OCI-LY3 (cell line): ENCODE results near the gene GDF2.

Experiments
- H2AFZ ChIP-seq: fragments of 200-600, 300-600 bp; shearing (Covaris generic); 2 replicates; pipeline ENCODE4 v1.6.0; 2014; ENCODE audit warnings: antibody characterized with exemption, low read depth, low read length
- H3K27ac ChIP-seq: fragments of 200-600, 300-600 bp; sonication (generic); 2 replicates; pipeline ENCODE4 v1.5.1; 2014; ENCODE audit warnings: mild to moderate bottlenecking, low read length, moderate library complexity, mixed read lengths
- H3K27me3 ChIP-seq: fragments of 200-600, 300-600 bp; sonication (generic); 2 replicates; pipeline ENCODE4 v1.6.1; 2014; ENCODE audit warnings: low read depth, low read length, mixed read lengths
- H3K36me3 ChIP-seq: fragments of 200-600, 300-600 bp; sonication (generic); replicated peaks from 2 replicates; pipeline ENCODE3; 2014; ENCODE audit warnings: low read depth, low read length, mixed read lengths
- H3K4me1 ChIP-seq: fragments of 300-600, 200-600 bp; sonication (generic); 2 replicates; pipeline ENCODE4 v1.6.1; 2014; ENCODE audit warnings: low read length, mixed read lengths
- H3K4me2 ChIP-seq: fragments of 200-600, 300-600 bp; sonication (generic); 2 replicates; pipeline ENCODE4 v1.6.1; 2014; ENCODE audit warnings: low read length, mixed read lengths
- H3K4me3 ChIP-seq: fragments of 300-600, 200-600 bp; sonication (generic); 2 replicates; pipeline ENCODE4 v1.5.1; 2014; ENCODE audit warnings: antibody characterized with exemption, mild to moderate bottlenecking, low read length, moderate library complexity
- H3K79me2 ChIP-seq: fragments of 300-600, 200-600 bp; shearing (Covaris generic); 2 replicates; pipeline ENCODE4 v1.6.1; 2014; ENCODE audit warnings: mild to moderate bottlenecking, low read length, mixed read lengths
- H3K9ac ChIP-seq: fragments of 300-600, 200-600 bp; shearing (Covaris generic); 2 replicates; pipeline ENCODE4 v1.6.0; 2014; ENCODE audit warnings: mild to moderate bottlenecking, low read length, moderate library complexity
- H3K9me3 ChIP-seq: fragments of 200-600, 300-600 bp; shearing (Covaris generic); 2 replicates; pipeline ENCODE4 v1.6.1; 2014; ENCODE audit warnings: low read length, mixed read lengths; ENCODE audit not compliant: insufficient read depth
- H4K20me1 ChIP-seq: fragments of 200-600, 300-600 bp; sonication (generic); 2 replicates; pipeline ENCODE4 v1.6.1; 2016; ENCODE audit warnings: low read length, mixed read lengths; ENCODE audit not compliant: insufficient read depth
- EZH2phosphoT487 ChIP-seq: fragments of 200-600 bp; shearing (Covaris generic); IDR thresholded peaks from 2 replicates; pipeline ENCODE4 v1.6.1; 2018; ENCODE audit warnings: antibody characterized with exemption, mixed run types, low read depth
- TF ChIP-seq, protein P1 (sequence below): fragments of 200-600, 300-600 bp; sonication (generic); IDR thresholded peaks from 2 replicates; pipeline ENCODE4 v1.5.1; 2014; ENCODE audit warnings: antibody characterized with exemption, low read length, low read depth

Gene GDF2

DNA sequence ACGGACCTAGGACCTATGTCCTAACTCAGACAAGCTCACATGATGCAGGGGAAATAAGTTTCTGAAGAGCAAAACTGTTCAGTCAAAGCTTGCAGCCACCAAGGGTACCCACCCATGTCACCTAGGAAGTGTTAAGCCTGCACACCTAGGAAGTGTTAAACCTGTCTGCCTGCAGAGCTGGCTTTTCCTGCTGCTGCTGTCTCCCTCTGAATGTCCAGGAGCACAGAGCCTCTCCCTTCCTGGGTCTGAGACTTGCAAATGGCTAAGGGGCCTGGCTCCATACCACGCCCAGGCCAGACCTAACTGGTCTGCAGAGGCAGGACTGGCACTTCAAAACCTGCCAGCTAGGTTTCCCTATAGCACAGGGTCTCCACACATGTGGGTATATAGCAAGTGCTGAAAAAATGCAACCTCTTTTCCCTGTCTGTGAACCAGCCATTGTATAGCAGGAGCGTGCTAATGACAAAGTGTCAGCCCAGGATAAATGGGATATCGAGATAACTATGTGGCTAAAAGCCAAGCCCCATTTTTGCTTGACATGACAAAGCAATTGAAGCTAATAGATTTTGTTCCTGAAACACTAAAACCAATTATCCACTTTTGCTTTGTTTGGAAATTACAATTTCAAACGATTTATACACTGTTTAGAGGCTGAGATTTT is 1.5 kb downstream of the GDF2 start:
- no peak for TF ChIP-seq EZH2phosphoT487
- TF ChIP-seq, protein P1, sequence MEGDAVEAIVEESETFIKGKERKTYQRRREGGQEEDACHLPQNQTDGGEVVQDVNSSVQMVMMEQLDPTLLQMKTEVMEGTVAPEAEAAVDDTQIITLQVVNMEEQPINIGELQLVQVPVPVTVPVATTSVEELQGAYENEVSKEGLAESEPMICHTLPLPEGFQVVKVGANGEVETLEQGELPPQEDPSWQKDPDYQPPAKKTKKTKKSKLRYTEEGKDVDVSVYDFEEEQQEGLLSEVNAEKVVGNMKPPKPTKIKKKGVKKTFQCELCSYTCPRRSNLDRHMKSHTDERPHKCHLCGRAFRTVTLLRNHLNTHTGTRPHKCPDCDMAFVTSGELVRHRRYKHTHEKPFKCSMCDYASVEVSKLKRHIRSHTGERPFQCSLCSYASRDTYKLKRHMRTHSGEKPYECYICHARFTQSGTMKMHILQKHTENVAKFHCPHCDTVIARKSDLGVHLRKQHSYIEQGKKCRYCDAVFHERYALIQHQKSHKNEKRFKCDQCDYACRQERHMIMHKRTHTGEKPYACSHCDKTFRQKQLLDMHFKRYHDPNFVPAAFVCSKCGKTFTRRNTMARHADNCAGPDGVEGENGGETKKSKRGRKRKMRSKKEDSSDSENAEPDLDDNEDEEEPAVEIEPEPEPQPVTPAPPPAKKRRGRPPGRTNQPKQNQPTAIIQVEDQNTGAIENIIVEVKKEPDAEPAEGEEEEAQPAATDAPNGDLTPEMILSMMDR = no peak
- Histone ChIP-seq H3K27ac (no peak overlapping the region), H3K9ac (no peak overlapping the region), H3K4me2 (no peak overlapping the region), H3K27me3 (no peaks in the 10 kb centered on the region), H3K4me3 (no peak overlapping the region), H3K4me1 (no peaks in the 10 kb centered on the region), H3K79me2 (no peaks in the 10 kb centered on the region), H3K9me3 (no peaks in the 10 kb centered on the region), H4K20me1 (no peaks in the 10 kb centered on the region), H2AFZ (no peak overlapping the region), H3K36me3 (no peaks in the 10 kb centered on the region)

DNA sequence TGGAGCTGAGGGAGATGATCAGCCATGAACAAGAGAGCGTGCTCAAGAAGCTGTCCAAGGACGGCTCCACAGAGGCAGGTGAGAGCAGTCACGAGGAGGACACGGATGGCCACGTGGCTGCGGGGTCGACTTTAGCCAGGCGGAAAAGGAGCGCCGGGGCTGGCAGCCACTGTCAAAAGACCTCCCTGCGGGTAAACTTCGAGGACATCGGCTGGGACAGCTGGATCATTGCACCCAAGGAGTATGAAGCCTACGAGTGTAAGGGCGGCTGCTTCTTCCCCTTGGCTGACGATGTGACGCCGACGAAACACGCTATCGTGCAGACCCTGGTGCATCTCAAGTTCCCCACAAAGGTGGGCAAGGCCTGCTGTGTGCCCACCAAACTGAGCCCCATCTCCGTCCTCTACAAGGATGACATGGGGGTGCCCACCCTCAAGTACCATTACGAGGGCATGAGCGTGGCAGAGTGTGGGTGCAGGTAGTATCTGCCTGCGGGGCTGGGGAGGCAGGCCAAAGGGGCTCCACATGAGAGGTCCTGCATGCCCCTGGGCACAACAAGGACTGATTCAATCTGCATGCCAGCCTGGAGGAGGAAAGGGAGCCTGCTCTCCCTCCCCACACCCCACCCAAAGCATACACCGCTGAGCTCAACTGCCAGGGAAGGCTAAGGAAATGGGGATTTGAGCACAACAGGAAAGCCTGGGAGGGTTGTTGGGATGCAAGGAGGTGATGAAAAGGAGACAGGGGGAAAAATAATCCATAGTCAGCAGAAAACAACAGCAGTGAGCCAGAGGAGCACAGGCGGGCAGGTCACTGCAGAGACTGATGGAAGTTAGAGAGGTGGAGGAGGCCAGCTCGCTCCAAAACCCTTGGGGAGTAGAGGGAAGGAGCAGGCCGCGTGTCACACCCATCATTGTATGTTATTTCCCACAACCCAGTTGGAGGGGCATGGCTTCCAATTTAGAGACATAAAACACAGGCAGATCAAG is 3.3 kb downstream of the GDF2 start:
- TF ChIP-seq EZH2phosphoT487 = no peak
- TF ChIP-seq, protein P1 = no peak
- no peaks in the 10 kb centered on the region for H3K4me1 ChIP-seq
- H3K9me3 ChIP-seq = no peaks in the 10 kb centered on the region
- no peak overlapping the region for H3K27ac ChIP-seq
- no peaks in the 10 kb centered on the region for H3K79me2 ChIP-seq
- H3K4me3 ChIP-seq = no peak overlapping the region
- H2AFZ ChIP-seq = no peak overlapping the region
- no peak overlapping the region for H3K4me2 ChIP-seq
- no peaks in the 10 kb centered on the region for H3K27me3 ChIP-seq
- H4K20me1 ChIP-seq = no peaks in the 10 kb centered on the region
- no peak overlapping the region for H3K9ac ChIP-seq
- no peaks in the 10 kb centered on the region for H3K36me3 ChIP-seq

DNA sequence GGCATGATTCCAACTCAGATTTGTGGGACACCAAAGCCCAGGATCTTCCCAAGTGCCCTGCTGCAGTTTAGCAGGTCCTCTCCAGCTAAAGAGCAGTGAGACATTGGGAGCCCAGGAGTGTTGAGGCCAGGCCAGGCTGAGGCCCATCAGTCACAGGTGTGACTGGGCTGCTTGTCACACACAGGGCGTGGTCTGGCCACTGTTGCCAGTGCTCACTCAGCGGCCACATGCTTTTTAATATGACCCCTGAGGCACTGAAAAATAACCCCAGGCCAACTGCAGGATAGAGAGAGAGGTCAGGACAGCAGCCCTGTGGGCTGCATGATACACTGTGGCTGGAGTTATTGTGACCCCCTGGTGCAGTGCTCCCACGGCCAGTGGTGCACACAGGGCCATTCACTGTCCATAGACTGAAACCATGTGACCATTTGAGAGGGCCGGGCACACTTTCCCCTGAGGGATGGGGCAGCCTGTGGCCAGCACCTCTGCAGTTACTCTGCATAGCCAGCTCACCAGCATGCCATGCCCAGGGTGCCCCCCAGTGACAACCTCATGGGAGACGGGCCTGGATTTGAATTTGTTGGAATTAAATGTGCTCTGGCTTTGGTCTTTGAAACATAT is 4.2 kb downstream of the GDF2 start:
- Histone ChIP-seq H3K4me2 (no peak overlapping the region), H3K27me3 (no peaks in the 10 kb centered on the region), H2AFZ (no peak overlapping the region), H3K4me3 (no peak overlapping the region), H3K4me1 (no peaks in the 10 kb centered on the region), H3K79me2 (no peaks in the 10 kb centered on the region), H4K20me1 (no peaks in the 10 kb centered on the region), H3K9ac (no peak overlapping the region), H3K27ac (no peak overlapping the region), H3K36me3 (no peaks in the 10 kb centered on the region), H3K9me3 (no peaks in the 10 kb centered on the region)
- TF ChIP-seq, protein P1 = no peak
- no peak for TF ChIP-seq EZH2phosphoT487

DNA sequence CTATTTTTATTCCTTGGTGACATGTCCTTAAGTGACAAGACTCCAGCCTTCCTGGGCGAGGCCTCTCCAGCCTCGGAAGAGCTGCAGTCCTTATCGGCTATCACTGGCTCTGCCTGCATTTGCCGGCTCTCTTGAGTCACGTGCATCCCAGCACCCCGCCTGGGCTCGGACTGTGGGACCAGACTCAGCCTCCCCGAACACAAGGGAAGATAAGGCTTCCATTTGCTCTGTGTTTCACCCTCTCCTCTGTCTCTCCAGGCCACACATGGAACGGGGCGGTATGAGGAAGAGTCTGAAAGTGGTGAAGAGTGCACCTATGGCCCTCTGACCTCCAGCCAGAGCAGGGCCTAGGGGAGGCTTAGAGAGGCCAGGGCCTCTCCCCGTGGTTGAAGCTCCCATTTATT is 4.7 kb downstream of the GDF2 start:
- no peak overlapping the region for H3K4me2 ChIP-seq
- no peaks in the 10 kb centered on the region for H4K20me1 ChIP-seq
- no peaks in the 10 kb centered on the region for H3K79me2 ChIP-seq
- H3K27ac ChIP-seq = no peak overlapping the region
- H3K36me3 ChIP-seq = no peaks in the 10 kb centered on the region
- H3K9me3 ChIP-seq = no peaks in the 10 kb centered on the region
- no peak overlapping the region for H3K9ac ChIP-seq
- H3K27me3 ChIP-seq = no peaks in the 10 kb centered on the region
- H3K4me3 ChIP-seq = no peak overlapping the region
- no peak overlapping the region for H2AFZ ChIP-seq
- no peaks in the 10 kb centered on the region for H3K4me1 ChIP-seq
- no peak for TF ChIP-seq EZH2phosphoT487
- TF ChIP-seq, protein P1 = no peak
